Colonic mucosa (tissue), 4 donors: ENCODE data around the gene ABHD2. TPM values are rescaled to one million over a fixed set of nuclear protein-coding genes. Genes with fewer than 3 reads are reported as not detected.

Experiments
- DNase-seq: peaks from one replicate; pipeline ENCODE4 v3.0.0-alpha.2; 2020
- H3K27ac ChIP-seq: fragments of 200-600 bp; one replicate; pipeline ENCODE4 v1.8.0; 2021
- H3K27me3 ChIP-seq: fragments of 200-600 bp; one replicate; pipeline ENCODE4 v1.8.0; 2021
- H3K36me3 ChIP-seq: fragments of 200-600 bp; one replicate; pipeline ENCODE4 v1.8.0; 2021
- H3K4me1 ChIP-seq: fragments of 200-600 bp; one replicate; pipeline ENCODE4 v1.8.0; 2021; ENCODE audit warnings: mild to moderate bottlenecking
- H3K4me3 ChIP-seq: fragments of 200-600 bp; one replicate; pipeline ENCODE4 v1.8.0; 2021
- H3K9ac ChIP-seq, 2 donors: one replicate each; pipeline ENCODE4 v1.7.0; 2013; ENCODE audit warnings: control low read depth in 2 of 2, low read depth in 2 of 2, low read length in 2 of 2
- H3K9me3 ChIP-seq: fragments of 200-600 bp; one replicate; pipeline ENCODE4 v1.8.0; 2021
- intact Hi-C: fragments of 100-400 bp; cut with DNase I; formaldehyde crosslinking; loops from one replicate; pipeline ENCODE4 v1.14.1; 2022
- total RNA-seq, 2 donors: library from RNA; stranded (reverse); fragmentation: NEBNext Ultra II Directional in 1 of 2; extraction: Animal tissue kit (Norgen Biotek cat#: 25700) in 1 of 2; gene quantifications; one replicate each; pipeline ENCODE4 v1.2.1, GENCODE V29; 2021
- TF ChIP-seq, protein P1 (sequence below): fragments of 200-600 bp; IDR thresholded peaks from one replicate; pipeline ENCODE4 v1.8.0; 2022; ENCODE audit warnings: antibody characterized with exemption, mild to moderate bottlenecking
- donor health status: healthy.
- donor health status: DM: no; HTN: no; CAD: no.
- donor health status: DM: no; HTN: no; CAD: no.

ABHD2 gene
- total RNA-seq, 2 donors from 2014 or later = 71.5 to 86.7 TPM

DNA sequence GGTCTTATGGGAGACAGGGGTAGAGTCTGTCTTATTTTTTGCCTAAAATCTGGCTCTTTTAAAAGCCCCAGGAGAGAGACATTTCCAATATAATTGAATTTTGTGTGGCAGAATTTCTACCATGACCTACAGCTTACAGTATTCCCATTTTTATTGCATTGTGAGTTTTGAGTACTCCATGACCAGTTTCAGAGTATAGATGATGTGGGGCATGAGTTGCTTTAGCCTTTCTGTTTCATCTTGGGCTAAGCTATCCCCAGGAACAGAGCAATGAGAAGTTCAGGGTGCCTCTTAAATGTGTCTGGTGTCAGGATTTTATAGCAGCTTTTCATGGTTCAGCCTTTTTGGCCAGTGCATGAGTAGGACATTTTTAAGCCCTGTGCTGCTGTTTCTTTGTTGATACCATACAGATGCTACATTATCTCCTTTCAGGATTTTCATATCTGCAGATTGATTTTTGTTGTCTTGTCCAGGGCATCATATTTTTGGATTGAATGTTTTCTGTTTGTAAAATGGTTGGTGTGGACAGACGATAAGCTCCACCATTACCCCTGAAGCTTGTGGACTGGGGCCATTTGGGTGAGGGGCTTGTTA lies 3.5 kb downstream of the ABHD2 start:
- H3K9ac ChIP-seq = no peak overlapping the region

DNA sequence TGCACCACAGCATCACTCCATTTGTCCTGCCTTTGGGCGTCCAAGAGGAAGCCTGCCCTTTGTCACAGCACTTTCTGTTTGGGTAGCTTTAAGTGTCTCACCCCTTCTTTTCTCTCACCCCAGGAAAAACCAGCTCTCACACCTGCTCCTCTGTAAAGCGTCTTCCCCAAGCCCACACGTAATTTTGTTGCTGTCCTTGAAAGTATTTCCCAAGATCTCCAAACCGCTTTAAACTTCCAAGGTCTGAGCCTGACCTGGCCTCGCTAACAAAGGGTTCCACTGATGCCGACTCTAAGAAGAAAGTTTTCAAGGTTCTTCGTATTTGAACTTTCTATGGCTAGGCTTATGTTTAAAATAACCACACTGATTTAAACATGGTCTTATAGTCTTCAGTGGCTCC lies 5.3 kb downstream of the ABHD2 start:
- intact Hi-C loops = no loop called here
- no peaks in the 10 kb centered on the region for H3K9me3 ChIP-seq
- peaks cover 19% of the 10 kb centered on the region for H3K4me1 ChIP-seq
- no peaks in the 10 kb centered on the region for H3K27me3 ChIP-seq
- TF ChIP-seq, protein P1, sequence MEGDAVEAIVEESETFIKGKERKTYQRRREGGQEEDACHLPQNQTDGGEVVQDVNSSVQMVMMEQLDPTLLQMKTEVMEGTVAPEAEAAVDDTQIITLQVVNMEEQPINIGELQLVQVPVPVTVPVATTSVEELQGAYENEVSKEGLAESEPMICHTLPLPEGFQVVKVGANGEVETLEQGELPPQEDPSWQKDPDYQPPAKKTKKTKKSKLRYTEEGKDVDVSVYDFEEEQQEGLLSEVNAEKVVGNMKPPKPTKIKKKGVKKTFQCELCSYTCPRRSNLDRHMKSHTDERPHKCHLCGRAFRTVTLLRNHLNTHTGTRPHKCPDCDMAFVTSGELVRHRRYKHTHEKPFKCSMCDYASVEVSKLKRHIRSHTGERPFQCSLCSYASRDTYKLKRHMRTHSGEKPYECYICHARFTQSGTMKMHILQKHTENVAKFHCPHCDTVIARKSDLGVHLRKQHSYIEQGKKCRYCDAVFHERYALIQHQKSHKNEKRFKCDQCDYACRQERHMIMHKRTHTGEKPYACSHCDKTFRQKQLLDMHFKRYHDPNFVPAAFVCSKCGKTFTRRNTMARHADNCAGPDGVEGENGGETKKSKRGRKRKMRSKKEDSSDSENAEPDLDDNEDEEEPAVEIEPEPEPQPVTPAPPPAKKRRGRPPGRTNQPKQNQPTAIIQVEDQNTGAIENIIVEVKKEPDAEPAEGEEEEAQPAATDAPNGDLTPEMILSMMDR = no peak
- H3K36me3 ChIP-seq = no peaks in the 10 kb centered on the region
- no peak for DNase-seq
- peak overlapping the region; percentile 52 for H3K27ac ChIP-seq
- no peak overlapping the region for H3K9ac ChIP-seq
- no peak overlapping the region for H3K4me3 ChIP-seq

More for the DNA sequence above, 3.5 kb downstream of the ABHD2 start:
- TF ChIP-seq, protein P1 = no peak
- H3K27ac ChIP-seq = peak overlapping the region; percentile 64
- intact Hi-C loops = no loop called here
- peaks cover 19% of the 10 kb centered on the region for H3K4me1 ChIP-seq
- no peak overlapping the region for H3K4me3 ChIP-seq
- H3K27me3 ChIP-seq = no peaks in the 10 kb centered on the region
- H3K9me3 ChIP-seq = no peaks in the 10 kb centered on the region
- no peaks in the 10 kb centered on the region for H3K36me3 ChIP-seq
- DNase-seq = no peak

DNA sequence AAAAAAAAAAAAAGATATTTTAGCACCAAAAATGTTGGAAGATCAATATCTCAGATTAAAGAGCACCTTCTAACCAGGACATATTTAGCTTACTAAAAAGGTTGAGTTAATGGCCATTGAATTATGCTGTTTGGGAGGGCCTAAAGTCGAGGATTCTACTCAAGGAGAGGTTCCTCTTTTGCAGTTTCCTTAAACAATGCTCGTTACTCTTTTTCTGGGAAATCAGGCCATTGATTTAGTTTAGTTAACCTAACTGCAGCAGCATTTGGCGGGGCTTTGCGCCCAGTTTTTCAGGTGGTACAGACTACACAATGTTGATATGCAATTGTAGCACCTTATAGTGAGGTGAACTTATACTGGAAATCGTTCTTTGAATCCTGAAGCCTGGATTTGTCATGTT lies 6.8 kb downstream of the ABHD2 start:
- TF ChIP-seq, protein P1 = no peak
- Histone ChIP-seq H3K36me3 (no peaks in the 10 kb centered on the region), H3K27me3 (no peaks in the 10 kb centered on the region), H3K9ac (no peak overlapping the region), H3K4me3 (no peak overlapping the region), H3K4me1 (peaks cover 10% of the 10 kb centered on the region), H3K27ac (peak overlapping the region; percentile 52), H3K9me3 (no peaks in the 10 kb centered on the region)
- intact Hi-C loops = no loop called here
- DNase-seq = no peak

DNA sequence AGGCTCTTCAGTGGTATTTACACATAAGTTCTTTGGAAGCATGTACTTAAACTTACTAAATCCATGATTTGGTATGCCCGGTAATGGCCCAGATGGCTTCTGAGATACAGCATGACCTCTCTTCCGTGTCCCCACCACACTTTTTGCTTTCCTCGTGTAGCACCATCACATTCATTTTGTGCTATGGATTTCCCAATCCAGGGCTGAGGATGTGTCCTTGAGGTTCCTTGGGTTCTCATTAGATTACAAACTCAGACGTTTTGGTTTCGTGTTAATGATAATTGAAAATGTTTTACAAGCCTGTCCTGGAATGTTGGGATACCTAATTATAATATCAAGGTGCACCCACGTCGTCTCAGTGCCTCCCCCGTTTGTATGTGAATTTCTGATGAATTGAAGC lies 7.3 kb downstream of the ABHD2 start:
- TF ChIP-seq, protein P1 = no peak
- Histone ChIP-seq H3K27me3 (no peaks in the 10 kb centered on the region), H3K9ac (no peak overlapping the region), H3K36me3 (no peaks in the 10 kb centered on the region), H3K9me3 (no peaks in the 10 kb centered on the region), H3K27ac (no peak overlapping the region), H3K4me1 (peaks cover 10% of the 10 kb centered on the region), H3K4me3 (no peak overlapping the region)
- intact Hi-C loops = no loop called here
- DNase-seq = no peak

DNA sequence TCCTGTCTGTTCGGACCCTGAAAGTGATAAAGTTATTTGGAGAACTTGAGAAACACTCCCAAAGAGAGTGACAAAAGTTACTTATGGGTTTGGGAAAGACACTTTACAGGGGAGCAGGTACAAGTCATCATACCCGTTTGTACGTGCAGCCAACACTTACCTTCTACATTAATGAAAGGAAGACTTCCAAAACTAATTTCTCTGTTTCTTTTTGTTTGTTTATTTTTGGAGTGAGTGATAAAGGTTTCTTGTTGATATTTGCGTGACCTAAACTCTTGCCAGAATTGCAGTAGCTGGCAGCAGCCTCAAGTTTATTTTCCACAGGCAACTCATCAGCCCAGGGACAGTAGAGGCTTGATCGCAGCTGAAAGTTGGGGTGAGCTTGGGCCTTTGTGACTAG lies 8.4 kb downstream of the ABHD2 start:
- DNase-seq = no peak
- Histone ChIP-seq H3K9ac (no peak overlapping the region), H3K9me3 (no peaks in the 10 kb centered on the region), H3K4me3 (no peak overlapping the region), H3K4me1 (peaks cover 5% of the 10 kb centered on the region), H3K27ac (no peak overlapping the region), H3K27me3 (no peaks in the 10 kb centered on the region), H3K36me3 (no peaks in the 10 kb centered on the region)
- intact Hi-C loops = no loop called here
- TF ChIP-seq, protein P1 = no peak
